T-helper 2 cell (primary cell): ENCODE measurements around the gene TPT1.
A peak's percentile ranks its signal among the peaks of the same experiment; 100 is the strongest.
"Not testable (repeated sequence)": the region's sequence is repeated elsewhere in the genome, so short reads cannot be mapped to it uniquely, and the experiment has no call there.

Source experiments
- DNase-seq, 5 experiments: peaks; one replicate each; pipeline versions ENCODE4 v3.0.0 to v3.0.0-alpha.2; 2012 to 2022
- total RNA-seq, 2 donors: gene quantifications; one replicate each; lab custom pipeline; 2026; lab: John Stamatoyannopoulos, UW

The TPT1 gene
- 3,422 to 5,174 reads per million in 2 donors for total RNA-seq

GRCh38 chr13:45341034-45341798, at the start of gene TPT1:
TPT1 (minus strand) TSS chr13:45341183; CDS start chr13:45341069, 114 bp downstream.
- peak; percentile 98 to 100 (median 99) for DNase-seq

GRCh38 chr13:45390348-45390747, 49.4 kb upstream of the TPT1 start:
- not testable (repeated sequence) for DNase-seq

- DNase-seq, result no peak
Observed at GRCh38 chr13:45388664-45389063, 47.7 kb upstream of the TPT1 start.

GRCh38 chr13:45386892-45387575, 46.1 kb upstream of the TPT1 start:
- peak in 1 of 5 experiments; percentile 19 for DNase-seq

GRCh38 chr13:45385907-45386553, 45.0 kb upstream of the TPT1 start:
- no peak for DNase-seq

- no peak for DNase-seq
Observed at GRCh38 chr13:45385320-45385719, 44.3 kb upstream of the TPT1 start.

GRCh38 chr13:45384474-45385174, 43.6 kb upstream of the TPT1 start:
- DNase-seq, result no peak

- DNase-seq, result not testable (repeated sequence)
Observed at GRCh38 chr13:45382739-45383138, 41.8 kb upstream of the TPT1 start.

GRCh38 chr13:45381196-45381595, 40.2 kb upstream of the TPT1 start:
- no peak for DNase-seq

GRCh38 chr13:45380708-45381107, 39.7 kb upstream of the TPT1 start:
- DNase-seq, result not testable (repeated sequence)

- not testable (repeated sequence) for DNase-seq
Observed at GRCh38 chr13:45379516-45379915, 38.5 kb upstream of the TPT1 start.

- not testable (repeated sequence) for DNase-seq
Observed at GRCh38 chr13:45378786-45379185, 37.8 kb upstream of the TPT1 start.

GRCh38 chr13:45377314-45377713, 36.3 kb upstream of the TPT1 start:
- not testable (repeated sequence) for DNase-seq

GRCh38 chr13:45376651-45377050, 35.7 kb upstream of the TPT1 start:
- not testable (repeated sequence) for DNase-seq

- no peak for DNase-seq
Observed at GRCh38 chr13:45374917-45375316, 33.9 kb upstream of the TPT1 start.

GRCh38 chr13:45373162-45373547, 32.2 kb upstream of the TPT1 start:
- no peak for DNase-seq

- DNase-seq, result no peak
Observed at GRCh38 chr13:45372189-45373161, 31.5 kb upstream of the TPT1 start.

GRCh38 chr13:45370922-45371406, 30.0 kb upstream of the TPT1 start:
- DNase-seq, result peak; percentile 20 to 48 (median 35)

GRCh38 chr13:45369116-45369515, 28.1 kb upstream of the TPT1 start:
- DNase-seq, result no peak

- no peak for DNase-seq
Observed at GRCh38 chr13:45368571-45368970, 27.6 kb upstream of the TPT1 start.

- peak in 1 of 5 experiments; percentile 22 for DNase-seq
Observed at GRCh38 chr13:45368005-45368404, 27.0 kb upstream of the TPT1 start.
